ENCODE data around the gene TSNAXIP1.

DNA sequence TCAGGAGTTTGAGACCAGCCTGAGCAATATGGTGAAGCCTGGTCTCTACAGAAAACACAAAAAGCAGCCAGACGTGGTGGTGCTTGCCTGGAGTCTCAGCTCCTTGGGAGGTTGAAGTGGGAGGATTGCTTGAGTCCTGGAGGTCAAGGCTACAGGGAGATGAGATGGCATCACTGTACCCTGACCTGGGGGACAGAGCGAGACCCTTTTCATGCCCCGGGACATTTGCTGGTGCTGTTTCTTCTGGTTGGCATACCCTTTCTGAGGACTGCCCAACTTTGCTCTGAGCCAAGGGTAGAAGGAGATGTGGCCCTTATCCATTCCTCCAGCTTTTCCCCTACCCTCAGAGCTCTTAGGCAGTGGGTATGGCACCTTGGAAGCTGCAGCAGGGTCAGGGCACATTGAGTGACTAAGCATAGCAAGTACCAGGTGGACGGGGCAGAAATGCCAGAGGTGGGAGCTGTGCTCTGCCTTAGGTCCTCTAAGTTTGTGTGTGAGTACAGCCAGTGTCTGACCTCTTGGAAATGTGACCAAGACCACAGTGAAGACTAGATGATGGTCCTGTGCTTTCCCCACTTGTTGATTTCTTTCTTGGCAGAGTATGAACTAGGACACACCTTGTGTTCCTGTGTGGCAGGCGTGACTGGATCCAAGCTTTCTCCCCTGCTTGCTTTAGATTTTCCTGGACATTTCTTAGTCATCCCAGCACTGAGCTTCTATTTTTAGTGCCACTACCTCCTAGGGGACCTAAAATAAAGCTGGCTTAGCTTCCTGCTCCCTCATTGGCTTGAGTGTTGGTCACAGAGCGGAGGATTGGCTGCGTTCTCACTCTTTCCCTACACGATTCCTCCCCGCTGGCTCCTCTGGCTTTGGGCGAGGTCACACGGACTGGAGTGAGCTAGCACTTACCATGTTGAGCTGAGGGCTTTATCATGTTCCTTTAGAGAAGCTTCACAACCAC, 56.2 kb downstream of the TSNAXIP1 start:
- TF ChIP-seq, protein P1, sequence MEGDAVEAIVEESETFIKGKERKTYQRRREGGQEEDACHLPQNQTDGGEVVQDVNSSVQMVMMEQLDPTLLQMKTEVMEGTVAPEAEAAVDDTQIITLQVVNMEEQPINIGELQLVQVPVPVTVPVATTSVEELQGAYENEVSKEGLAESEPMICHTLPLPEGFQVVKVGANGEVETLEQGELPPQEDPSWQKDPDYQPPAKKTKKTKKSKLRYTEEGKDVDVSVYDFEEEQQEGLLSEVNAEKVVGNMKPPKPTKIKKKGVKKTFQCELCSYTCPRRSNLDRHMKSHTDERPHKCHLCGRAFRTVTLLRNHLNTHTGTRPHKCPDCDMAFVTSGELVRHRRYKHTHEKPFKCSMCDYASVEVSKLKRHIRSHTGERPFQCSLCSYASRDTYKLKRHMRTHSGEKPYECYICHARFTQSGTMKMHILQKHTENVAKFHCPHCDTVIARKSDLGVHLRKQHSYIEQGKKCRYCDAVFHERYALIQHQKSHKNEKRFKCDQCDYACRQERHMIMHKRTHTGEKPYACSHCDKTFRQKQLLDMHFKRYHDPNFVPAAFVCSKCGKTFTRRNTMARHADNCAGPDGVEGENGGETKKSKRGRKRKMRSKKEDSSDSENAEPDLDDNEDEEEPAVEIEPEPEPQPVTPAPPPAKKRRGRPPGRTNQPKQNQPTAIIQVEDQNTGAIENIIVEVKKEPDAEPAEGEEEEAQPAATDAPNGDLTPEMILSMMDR (IDR thresholded peaks at IDR 0.05): no peak
- TF ChIP-seq POLR2A (IDR thresholded peaks at IDR 0.05): no peak
